GM19025 (cell line): ENCODE results near the gene SARDH.

Experiments used
- ATAC-seq: cut with Tn5 transposase; IDR thresholded peaks from one replicate; pipeline ENCODE4 v1.9.1; 2021; ENCODE audit warnings: mild to moderate bottlenecking, low read depth, moderate library complexity; ENCODE audit not compliant: unreplicated experiment

Gene SARDH

DNA sequence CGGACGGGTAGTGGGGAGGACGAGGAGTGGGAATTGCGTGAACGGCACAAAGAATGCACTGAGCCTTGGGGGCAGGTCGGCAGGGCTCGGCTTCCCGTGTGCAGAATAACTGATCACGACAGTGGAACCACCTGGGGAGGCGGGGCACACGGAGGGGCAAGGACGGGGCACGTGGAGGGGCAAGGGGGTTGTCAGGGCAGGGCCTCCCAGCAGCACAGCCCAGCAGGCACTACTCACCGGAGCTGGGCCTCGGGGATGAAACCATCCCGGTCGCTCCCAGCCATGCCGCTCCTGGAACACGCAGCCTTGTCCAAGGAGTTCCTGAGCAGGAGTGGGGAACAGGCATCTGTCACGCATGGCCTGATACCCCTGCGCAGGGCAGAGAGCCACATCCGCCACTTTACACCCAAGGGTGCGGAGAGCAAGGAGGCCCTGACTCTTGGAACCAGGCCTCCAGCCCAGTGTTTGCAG is 33.4 kb downstream of the SARDH start:
- no peak for ATAC-seq

DNA sequence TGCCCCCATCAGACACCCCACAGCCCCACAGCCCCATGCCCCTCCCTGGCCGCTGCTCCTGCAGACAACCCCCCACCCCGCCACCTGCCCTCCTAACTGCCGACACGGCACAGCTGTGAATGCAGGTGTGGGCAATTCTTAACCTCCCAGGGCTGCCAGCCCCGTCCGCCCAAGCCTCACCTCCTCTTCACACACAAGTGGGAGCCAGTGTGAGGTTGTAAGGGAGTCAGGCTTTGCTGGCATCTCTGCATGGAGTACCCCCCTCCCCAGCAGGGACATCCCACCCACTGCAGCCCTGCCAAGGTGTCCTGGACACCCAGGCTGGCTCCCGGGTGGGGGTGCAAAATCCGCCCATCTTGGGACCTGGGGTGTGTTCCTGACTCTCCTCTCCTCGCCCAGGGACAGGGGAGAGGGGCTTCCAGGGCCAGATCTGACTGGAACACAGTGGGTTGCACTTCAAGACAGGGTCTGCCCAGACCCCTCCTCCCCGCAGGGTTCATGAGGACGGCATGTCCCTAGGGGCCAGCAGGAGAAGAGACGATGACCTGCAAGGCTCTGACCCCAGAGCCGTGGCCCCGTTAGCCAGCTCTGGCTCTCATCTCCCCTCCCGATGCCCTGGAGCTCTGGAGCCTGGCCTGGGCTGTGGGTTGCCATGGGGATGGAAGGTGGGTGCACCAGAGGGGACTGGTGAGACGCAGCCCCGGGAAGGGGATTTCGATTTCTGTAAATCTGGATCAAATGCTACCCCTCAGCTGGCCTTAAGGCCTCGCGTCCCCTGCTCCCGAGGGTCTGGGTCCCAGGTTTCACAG is 34.4 kb downstream of the SARDH start:
- no peak for ATAC-seq

DNA sequence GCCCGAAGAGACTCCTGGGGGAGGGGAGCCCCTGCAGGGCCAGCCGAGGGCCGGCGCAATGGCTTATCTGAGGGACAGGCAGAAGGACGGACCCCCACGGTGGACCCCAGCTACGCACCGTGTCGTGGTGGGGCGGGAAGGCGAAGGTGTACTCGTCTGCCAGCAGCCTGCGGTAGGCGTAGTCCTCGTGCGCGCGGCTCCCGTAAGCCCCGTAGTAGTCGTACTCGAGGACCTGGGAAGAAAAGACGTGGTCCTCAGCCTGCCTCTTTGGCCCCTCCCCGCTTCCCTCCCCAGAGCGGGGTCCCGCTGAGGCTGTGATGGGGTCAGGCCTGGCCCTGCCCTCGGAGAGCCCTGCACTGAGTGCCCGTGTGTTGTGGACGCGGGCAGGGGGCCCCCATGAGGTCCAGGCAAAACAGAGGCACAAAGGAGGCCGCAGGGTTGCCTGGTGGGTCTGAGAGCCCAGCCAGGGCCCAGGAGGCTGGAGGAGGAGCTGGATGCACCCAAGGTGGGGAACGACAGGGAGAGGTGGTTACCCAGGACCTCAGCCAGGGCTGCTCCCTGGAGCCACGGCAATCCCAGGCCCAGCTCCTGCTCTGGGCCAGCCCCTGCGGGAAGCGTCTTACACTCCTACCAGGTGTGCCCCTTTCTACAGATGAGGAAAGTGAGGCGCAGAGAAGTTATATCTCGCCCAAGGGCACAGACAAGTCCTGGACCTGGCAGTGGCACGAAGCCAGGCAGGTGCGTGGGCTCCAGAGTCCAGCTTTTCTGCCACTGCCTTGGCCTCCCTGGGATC is 35.2 kb downstream of the SARDH start:
- no peak for ATAC-seq

DNA sequence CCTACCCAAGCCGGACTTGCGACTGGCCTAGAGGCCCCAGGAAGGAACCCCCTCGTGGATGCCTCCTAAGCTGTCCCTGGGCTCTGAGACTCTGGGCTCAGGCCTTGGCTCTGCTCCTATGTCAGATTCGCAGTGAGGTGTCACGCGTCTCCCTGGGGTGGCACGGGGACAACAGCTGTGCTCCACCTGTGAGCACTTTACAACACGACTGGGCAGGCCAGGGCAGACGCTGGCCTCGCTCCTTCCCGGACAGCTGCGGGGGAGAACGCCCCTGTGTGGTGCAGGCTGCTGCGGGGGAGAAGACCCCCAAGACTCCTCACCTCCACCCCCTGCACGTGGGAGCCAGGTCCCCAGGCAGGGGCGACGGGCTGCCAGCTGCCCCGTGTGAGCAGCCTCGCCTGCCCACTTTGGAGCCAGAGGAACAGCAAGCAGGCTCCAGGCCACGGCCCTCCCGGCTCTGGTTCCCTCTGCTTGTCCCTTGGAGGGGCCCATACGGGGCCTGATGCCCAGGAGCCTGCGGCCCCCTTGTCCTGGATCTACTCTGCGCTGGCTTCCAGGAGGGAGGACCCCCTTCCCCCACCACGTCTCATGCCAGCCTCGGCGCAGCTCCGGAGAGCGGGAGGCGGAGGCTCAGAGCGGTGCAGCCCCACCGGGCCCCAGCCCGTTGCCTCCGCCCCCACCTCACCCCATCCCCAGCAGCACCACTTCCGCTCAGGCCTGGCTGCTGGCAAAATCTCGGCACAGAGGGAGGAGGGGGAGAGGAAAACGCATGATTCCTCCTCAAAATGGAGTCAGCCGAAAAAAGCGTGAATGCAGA is 36.0 kb downstream of the SARDH start:
- no peak for ATAC-seq

DNA sequence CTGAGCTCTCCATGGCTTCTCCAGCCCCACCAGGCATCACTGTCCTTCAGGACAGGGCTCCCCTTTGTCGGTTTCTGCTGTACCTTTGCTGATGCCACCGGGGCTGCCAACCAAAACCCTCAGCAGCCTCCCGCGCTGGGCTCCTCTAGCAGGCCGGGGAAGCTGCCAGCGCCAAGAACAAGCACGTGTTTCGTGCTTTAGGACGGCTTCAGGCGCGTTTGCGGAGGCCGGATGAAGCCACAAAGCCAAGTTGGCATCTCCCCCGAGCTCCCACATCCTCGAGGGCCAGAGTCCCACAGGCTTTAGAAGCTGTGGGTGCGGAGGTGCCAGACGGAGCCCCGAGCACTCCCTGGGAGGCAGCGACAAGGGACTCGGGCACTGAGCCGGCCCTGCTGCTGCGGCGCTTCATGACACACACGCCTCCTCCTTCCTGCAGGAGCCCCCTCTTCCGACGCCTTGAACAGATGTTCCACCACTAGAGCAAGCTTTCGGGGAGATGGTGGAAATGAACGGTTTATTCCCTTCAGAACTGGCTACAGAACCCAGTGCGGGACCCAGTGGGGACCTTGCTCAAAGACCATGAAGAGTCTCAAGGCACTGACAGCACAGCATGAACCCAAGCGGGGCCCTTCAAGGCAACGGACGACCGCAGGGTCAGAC is 36.7 kb downstream of the SARDH start:
- no peak for ATAC-seq

DNA sequence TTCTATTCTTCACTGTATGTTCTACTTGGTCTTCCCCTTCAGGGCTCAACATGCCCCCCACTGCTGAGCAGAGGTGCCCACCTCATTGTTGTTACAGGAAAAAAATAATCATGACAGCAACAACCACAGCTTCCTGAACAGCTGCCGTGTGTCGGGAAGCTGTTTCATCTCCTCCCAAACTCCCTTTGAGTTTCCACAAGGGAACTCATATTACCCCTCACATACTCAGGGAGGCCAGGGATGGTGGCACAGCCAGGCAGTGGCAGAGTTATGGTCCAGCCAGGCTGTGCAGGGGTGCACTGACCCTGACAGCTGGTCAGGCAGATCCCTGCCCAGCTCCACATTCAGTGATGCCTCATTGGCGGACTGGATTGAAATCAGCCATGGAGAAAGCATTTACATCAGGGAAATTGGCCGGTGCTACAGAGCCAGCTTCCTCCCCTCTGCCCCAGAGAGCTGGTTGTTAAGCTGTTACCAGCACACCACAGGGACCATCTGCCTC is 37.3 kb downstream of the SARDH start:
- no peak for ATAC-seq

DNA sequence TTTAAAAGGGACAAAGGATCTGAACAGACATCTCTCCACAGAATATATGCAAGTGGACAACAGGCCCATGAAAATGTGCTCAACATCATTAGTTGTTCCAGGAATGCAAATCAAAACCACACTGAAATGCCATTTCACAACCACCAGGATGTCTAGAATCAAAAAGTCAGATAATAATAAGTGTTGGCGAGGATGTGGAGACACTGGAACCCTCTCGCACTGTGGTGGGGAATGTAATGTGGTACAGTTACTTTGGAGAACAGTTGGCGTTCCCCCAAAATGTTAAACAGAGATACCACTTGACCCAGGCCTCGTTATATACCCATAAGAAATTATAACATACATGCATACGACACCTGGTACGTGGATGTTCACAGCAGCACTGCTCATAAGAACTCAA is 38.6 kb downstream of the SARDH start:
- no peak for ATAC-seq

DNA sequence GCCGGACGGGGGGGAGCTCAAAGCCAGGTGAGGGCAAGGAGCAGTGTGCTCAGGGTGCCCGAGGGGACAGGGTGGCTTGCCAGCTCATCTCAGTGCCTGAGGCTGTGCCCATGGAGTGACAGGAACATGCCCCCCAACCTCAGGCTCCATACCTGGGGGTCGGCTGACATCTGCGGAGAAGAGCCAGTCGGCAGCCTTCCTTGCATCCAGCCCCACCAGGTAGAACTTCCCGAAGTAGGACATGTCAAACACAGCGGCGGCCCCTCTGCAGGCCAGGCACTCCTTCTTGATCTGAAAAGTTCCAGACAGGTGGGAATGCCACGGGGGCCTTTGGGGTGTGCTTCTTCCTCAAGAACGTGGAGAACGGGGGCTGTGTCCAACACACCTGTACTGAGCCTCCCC is 42.1 kb downstream of the SARDH start:
- no peak for ATAC-seq

DNA sequence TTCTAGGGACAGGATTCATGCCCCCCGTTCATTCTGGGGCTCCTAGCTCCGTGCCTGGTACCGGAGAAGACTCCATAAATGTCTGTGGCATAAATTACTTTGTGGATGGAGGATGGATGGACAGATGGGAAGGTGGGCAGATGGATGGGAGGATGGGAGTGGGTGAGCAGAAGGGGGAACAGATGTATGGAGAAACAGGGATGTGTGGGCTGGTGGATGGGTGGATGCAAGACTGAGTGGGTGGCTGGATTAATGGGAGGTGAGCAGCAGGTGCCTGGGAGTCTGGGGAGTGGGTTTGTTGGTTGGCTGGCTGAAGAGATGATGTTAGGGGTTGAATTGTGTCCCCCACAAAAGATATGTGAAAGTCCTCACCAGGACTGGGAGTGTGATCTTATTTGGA is 43.5 kb downstream of the SARDH start:
- ATAC-seq, result no peak

DNA sequence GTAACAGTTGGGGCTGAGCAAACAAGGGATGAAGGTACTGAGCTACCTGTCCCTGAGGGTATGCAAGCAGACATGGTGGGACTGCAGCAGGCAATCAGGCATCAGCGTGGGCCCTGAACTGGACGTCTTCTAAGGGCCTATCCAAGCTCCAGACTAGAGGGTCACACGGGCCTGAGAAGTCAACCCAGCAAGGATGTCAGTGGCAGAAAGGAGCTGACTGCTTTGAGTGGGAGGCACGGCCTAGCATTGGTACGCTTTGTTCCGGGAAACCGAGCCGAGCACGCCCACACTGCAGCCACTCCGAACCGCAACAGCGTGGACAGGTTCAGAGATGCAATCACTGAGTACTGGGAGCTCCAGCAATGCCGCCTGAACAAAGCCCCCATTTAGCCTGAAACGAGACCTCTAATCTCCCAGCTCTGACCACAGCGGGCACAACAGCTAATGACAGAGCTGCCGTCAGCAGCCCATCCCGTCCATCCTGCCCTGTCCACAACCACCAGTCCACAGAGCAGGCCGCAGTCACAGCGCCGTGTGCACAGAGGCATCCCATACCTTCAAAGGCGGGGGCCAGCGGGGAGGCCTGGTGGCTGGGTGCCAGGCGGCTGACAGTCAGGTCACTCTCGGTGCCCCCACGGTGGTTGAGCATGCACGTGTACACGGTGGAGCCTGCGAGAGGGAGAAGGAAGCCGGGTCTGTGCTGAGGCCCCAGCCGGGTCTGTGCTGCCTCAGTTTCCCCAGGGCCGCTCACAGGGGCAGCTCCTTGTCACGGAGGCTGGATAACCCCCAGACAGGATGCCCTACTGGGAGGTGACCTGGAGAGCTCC is 44.2 kb downstream of the SARDH start:
- no peak for ATAC-seq

DNA sequence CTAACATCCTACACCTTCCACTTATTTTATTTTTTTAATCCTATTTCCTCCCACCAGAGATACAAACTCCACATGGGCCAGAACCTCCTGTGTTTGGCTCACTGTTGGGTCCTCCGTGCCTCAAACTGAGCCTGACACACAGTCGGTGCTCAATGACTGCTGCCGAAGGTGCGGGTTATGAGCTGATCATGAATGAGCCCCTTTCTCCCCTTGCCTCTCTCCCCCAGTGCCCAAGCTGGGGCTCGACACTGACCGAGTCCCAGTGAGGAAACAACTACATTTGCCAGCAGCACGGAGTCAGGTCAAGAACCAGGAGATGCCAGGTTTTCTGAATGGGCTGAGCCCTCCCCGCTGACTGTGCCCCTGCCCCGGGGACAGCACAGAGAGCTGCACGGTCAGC is 45.0 kb downstream of the SARDH start:
- no peak for ATAC-seq

DNA sequence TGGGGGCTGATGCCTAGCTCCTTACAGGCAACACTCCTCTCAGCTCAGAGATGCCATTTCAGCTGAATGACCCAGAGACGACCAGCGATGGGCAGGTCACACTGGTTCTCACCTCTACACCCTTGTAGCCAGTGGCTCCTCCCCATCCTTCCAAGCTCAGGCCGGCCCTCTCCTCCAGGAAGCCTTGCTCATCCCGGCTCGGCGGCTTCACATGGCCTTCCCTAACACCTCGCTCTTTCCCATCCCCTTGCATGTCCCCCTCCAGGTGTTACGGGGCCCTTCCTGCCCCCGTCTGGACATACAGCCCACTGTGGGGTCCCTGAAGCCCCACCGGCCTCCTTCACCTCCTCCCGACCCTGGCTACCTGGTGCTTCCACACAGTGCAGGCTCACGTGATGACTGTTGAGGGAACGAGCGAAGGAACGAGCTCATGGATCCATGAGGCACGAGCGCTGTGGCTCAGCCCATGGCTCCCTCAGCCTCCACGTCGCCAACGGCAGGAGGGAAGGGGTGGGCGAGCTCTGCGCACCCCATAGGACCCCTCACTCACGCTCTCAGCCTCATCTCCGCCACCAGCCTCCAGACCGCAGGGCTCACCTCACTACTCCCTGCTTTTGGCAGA is 45.7 kb downstream of the SARDH start:
- ATAC-seq, result no peak

DNA sequence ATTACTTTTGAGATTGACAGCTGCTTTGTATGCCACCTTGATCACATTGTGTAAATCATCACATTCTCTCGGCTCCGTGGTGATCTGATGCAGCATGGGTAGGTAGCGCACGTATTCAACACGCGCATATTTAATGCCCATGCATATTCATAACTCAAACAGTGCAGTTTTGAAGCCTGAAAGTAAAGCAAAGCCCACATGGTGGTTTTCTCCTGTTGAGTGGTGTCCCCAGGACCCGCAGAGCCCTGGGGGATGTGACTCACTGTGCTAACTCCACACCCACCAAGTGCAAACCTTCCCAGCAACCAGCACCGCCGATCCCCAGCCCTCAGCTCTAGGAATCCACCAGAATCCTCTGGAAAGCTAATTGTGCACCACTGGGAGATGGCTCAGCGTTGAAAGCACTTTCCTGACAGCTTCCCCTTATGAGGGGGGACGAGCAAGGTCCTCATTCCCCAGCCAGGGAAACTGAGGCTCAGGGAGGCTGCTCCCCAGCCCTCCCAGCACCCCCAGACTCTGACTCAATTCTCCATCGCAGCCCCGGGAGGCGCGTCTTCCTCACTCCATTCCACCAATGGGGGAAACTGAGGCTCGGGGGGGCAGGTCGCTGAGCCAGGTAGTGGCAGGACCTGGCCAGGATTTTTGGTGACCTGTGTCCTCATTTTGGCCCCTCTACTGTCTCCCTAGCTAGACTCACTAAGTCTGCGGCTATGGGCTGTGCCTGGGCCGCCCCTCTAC is 46.4 kb downstream of the SARDH start:
- no peak for ATAC-seq

DNA sequence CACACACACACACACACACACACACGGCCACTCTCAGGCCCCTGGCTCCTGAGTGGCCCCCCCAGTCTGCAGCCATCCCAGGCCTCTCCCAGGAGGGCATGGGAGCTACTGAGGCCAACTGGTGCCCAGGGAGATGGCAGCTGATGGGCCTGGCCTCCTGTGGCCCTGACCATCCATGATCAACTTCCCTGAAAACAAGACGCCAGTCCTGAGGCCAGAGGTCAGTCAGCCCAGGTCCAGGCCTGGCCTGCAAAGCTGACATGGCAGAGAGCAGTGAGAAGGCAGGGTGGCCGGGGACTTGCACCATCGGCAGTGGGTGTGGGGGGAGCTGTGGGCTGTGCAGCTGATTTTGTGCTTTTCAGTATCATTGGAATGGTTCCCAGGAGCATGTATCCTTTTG is 47.0 kb downstream of the SARDH start:
- ATAC-seq, result no peak

DNA sequence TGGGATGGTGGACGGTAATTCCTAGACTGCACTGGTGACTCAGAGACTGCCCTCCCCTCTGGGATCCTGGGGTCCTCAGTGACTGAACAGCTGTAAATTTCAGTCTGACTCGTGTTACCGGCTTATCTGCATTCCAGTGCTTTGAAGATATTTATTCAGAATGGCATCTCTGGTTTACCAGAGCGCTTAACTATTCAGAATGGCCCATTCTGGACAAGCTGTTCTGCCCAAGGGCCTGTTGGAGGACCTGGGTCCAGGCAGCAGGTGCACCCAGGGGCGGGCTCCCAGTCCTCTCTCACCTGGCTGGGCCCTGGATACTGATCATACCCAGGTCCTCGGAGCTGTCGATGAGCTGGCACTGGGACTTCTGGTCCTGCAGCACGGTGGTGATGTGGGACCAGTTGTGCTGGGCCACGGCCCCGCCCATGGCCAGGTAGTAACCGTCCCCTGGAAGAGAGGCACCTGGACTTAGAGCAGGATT is 48.0 kb downstream of the SARDH start:
- ATAC-seq, result no peak

DNA sequence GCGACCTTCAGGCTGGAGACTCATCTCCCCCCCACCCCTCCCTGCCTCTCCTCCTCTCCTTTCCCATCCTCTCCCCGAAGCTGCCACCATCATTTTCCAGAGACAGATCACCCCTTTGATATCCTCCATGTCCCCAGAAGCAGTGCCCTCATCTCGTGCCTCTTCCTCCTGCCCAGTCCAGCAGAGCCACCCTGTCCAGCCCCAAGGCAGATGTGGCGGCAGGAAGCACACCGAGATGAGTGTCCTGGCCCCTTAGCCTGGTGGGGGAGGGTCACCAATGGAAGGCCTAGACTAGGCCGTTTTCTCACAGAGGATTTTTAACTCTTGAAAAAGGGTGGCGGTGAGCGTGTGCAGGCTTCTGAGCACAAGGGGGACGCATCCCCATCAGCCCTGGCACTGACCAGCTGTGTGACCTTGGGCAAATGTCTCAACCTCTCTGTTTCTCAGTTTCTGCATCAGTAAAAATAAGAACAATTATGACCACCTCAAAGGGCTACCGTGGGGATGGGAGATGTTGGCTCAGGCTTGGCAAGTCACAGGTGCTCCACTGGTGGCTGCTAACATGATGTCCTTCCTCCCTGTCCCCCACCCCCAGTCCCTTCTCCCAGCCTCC is 48.9 kb downstream of the SARDH start:
- no peak for ATAC-seq

DNA sequence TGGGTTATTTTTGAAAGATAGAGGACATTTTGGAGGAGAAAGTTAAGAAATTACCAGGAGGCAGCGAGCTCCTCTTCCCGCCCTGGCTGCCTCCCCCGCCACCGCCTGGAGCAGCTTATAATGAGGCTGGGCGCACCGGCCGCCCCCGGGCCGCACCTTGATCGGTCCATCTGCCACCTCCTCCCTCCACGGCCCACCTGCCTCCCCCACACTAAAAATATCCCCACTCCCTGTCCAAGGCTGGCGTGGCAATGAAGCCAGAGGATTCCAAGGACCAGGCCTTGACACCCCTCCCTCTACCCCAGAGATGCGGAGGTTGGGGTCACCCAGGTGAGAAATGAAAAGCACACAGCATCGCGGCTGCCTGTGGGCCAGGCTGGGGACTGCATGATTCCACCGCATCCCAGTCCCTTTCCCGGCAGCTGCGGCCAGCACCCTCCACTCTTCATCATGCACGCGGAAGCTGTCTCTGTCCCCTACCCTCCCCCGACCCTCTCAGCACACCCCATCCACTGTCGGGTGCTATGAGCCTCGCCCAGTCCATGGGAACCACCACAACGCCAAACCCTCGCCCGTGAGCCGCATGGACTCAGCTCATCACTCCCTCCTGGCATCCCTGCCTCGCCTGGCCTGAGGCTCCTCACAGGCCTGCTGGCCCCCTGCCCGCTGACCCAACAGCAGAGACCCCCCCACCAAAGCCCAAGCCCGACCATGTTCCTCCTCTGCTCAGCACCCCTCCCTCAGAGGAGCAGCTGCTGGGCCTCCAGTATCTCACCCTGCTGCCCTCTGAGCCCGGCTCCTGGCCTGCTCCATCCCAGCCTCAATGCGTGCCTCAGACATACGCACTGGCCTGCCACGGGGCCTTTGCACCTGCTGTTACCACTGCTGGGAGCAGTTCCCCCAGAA is 50.0 kb downstream of the SARDH start:
- ATAC-seq, result no peak
